HG03060 (cell line): Measurements from ENCODE around the gene CDH4.

Source experiments
- ATAC-seq: cut with Tn5 transposase; IDR thresholded peaks from one replicate; pipeline ENCODE4 v1.9.1; 2021; ENCODE audit warnings: low read depth, moderate number of reproducible peaks; ENCODE audit not compliant: unreplicated experiment

Gene CDH4

DNA sequence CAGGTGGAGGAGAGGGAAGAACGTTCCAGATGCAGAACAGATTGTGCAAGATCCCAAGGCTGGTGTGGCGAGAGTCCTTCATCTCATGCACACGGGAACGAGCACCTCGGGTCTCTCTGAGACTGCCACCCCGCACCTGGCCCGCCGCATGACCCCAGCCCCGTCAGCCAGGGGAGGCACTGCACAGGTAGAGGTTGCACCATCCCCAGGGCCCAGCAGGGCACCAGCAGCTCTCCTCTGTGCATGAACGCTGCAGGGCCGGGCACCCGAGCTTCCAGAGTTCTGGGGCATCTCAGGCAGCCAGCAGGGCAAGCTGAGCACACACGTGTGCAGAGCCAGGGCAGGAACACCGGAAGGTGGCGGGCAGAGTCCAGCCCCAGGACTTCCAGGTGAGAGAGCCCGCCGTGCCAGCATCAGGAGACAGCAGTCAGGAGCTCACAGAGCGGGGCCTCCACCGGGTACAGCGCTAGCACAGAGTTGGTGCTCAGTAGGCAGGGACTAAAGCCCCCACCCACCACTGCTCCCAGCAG is 620.4 kb downstream of the CDH4 start:
- no peak for ATAC-seq

DNA sequence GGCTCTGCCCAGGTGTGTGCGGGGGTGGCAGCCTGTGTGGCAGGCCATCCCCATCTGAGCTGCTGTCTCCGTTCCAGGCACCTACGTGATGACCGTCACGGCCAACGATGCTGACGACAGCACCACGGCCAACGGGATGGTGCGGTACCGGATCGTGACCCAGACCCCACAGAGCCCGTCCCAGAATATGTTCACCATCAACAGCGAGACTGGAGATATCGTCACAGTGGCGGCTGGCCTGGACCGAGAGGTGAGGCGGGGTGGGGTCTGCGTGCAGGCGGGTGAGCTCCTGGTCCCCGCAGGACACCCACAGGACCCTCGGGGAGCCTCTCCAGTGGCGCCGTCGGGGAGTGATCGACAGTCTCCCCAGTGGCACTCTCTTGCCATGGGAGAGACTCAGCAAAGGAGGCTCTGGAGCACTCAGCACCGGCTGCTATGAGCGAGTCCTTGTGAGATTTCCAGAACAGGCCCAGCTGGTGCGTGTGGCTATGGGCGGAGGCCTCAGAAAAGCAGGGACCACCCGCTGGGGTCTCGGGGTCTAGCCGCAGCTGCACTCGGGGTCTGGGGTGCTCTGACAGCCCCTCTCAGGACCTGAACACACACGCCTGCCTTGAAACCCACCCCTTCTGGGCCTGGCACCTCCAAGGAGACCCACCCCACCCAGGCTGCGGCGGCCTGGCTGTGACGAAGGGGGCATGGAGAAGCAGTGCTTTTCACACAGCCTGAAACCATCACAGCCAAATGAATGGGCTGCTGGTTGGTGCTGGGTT is 621.8 kb downstream of the CDH4 start:
- no peak for ATAC-seq

DNA sequence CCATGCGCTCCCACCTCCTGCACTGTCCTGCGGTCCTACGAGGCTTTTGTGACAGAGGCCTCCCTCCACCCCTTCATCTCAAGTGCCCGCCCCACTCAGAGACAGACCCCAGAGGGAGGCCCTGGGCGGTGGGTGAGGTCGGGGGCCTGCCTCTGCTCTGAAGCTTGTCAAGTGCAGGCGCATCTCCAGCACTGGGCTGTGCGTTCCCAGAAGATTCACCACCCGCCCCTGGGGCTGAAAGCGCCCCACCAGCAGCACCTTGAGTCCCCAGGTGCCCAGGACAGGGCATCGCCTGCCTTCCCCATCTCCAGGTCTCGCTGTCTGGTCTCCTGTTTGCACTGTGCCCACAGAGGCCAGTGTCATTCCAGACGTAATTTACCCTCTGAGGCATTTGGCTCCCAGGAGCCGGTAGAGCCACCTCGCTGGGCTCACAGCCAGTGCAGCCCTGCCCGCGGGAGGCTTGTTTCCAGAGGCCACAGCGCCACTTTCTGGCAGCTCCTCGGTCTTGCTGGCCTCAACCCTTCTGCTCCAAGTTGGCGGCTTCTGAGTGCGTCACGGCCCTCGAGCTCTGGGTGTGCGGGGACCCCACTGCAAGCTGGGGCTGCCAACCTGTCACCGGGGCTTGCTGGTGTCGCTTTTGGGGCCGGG is 622.5 kb downstream of the CDH4 start:
- no peak for ATAC-seq

DNA sequence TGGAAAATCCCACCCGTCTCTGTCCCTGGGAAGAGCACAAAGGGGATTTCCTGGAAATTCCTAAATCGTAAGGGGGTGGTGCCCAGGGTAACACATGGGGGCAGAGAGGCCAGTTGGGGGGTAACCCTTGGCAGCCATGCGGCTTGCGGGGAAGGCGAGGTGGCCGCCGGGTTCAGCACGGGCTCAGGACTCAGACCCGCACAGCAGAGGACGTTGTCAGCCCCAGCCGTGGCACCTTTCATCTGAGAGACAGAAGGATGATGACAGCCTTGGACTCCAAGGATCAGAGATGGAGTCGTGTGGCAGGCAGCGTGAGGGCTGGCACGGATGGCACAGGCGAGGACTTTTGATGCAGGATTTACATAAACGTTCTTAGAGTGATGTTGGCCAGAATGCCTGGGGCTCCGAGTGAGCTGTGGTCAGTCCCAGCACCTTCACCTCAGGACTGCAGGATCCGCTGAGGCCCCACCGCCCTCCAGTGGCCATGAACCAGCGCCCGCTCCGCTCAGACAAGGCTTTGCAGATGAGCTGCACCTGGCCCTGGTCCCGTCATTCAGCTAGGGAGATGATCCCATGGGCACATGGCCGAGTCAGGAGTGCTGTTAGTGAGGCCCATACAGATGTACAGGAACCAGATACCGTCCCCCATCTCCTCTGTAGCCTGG is 623.3 kb downstream of the CDH4 start:
- ATAC-seq, result no peak

DNA sequence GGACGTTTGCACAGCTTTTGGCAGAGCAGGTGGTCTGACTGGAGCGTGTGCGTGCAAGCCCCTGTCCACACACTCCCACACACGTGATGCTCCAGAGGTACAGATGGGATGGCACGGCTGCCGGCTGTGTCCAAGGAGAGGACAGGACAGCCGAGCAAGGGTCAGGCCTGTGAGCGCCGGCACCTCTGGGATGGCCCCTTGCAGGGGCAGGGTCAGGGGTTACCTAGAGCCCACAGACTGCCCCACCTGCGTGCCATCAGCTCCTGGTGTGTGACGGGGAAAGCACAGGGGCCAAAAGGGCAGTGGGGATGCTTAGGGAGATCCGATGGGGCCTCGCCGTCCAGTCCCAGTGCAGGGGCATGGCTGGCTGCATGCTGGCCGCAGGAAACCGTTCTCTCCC is 623.9 kb downstream of the CDH4 start:
- no peak for ATAC-seq

DNA sequence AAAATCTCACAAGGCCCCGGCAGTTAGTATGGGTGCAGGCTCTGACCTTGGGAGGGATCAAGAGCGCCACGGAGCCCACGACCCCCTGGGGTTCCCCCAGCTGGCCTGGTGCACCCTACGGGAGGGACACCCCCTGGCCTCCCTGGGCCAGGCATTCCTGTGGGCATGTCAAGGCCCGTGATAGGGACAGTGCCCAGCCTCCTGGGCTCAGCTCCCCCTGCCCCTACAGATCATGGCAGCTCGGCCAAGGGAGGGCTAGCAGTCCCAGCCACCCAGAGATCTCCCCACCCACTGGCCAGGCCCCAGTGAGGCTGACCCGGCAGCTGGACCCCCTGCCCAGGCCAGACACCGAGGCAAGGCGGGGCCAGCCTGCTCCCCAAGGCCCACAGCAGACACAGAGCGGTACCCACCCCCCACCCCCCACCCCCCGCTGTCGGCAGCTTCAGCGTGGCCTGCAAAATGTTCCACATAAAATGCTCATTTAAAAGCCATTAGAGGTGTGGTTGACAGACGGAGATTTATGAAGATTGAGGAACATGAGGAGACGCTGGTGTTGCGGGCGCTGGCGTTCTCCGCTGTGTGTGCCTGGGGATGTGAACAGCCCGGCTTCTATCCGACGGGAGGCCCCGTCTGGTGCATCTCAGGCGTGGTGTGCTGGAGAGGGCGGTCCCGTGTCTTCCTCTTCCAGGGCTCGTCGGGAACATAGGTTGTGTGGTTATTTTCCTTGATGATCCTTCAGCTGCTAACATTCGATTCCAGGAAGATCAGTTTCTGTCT is 625.1 kb downstream of the CDH4 start:
- ATAC-seq, result no peak

DNA sequence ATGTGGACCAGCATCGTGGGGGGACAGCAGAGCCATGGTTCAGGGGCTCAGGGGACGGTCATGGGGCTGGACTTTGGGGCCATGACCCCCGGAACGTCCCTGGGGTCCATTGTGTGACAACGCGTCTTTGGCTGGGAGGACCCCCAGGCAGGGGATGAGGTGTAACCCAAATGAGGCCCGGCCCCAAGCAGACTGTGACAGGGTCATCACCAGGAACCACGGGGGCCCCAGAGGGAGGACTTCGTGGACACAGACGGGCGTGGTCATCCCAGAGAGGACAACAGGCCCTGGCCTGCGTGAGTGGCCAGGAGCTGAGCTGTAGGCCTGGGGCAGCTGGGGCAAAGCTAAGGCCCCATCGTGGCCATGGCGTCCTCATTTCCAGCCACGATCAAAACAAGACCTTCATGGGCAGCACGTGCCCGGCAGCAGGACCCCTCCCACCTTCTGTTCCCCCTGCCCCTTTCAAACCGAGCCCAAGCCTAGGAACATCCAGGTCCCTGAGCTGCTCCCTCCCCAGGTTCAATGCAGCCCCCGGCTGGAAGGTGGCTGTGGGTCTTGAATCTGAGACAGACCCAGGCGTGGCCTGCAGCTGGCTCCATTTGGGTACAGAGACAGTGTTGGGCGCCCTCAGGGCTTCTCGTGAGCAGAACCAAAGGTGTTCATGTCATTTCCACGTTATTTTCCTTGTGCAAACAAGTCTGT is 625.9 kb downstream of the CDH4 start:
- no peak for ATAC-seq

DNA sequence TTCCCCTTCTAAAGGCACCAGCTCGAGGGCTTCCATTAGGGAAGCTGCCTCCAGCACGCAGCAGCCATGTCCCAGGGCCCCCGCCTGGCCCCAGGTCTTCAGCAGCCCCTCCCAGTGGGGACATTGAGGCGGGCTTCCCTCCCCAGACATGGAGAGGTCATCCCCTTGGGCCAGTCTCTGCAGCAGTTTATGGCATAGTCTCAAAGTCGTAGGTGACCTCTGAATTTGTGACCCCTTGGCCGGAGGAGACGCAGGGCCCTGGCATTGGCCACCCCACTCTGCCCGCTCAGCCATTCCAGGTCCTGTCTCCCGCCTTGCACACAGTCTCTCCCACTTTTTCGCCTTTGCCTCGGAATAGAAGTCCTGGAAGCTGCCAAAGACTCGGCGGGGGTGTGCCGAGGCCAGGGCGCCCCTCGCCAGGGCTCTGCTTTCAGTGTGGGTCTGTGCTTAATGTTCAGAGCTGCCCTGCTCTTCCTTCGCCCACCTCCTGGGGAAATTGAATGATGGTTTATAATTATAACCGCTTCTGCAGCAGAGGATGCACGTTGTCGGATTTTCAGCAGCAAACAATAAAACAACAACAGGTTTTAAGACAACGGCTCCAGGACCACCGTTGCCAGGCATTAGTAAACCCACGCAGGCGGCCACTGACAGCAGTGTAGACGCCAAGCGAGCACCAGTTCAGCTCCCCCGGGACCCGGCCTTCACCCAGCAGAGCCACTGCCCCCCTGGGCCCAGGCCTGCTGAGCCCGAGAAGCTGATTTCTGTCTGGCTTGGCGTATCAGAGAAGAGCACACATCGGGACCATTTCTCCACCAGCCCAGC is 626.6 kb downstream of the CDH4 start:
- ATAC-seq, result no peak

DNA sequence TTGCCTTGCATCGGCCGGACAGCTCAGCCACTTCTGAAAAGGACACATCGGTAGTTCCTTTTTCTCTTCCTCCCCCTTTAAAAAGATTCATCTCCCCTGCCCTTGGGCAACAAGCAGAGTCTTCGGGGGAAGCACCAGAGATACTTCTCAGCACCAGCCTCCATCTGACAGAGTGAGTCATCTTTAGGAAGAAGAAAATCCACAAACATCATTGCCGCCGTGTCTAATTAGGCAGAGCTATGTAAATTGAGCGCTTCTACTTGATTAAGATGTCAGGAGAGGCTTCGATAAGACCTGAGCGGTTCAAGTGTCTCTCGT is 627.2 kb downstream of the CDH4 start:
- no peak for ATAC-seq

DNA sequence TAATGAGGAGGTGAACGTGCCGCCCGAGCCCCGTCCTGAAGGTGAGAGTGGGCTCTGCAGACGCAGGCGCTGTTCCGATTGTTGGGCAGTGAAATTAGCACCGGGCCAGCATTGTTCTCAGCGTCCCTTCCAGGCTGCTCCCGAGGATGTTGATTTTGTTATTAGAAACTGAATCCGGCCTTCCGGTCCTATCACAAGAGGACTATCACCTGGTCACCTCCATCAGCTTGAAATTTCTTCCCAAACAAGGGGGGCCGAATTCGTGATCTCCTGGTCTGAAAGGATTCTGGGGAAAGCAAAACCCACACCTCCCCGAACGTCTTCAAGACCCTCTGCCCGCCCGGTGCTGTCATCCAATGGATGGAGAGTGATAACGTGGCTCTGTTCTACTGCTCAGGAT is 627.6 kb downstream of the CDH4 start:
- no peak for ATAC-seq

DNA sequence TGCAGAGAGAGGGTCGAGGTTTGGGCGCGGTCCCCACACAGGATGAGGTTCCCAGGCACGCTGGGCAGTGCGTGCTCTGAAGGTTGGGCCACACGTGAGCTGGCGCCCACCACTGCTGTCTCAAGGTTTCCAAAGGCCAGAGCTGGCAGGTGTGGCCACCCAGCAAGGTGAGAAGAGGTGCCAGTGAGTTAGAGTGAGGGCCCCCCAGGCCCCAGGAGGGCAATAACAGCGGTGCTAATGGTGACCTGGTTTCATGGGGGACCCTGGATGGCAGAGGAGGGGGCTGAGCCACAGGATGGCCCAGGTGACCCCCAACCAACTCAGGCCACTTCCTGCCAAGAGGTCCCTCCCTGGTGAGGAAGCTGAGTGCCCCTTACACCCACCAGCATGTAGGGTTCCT is 628.6 kb downstream of the CDH4 start:
- ATAC-seq, result no peak

DNA sequence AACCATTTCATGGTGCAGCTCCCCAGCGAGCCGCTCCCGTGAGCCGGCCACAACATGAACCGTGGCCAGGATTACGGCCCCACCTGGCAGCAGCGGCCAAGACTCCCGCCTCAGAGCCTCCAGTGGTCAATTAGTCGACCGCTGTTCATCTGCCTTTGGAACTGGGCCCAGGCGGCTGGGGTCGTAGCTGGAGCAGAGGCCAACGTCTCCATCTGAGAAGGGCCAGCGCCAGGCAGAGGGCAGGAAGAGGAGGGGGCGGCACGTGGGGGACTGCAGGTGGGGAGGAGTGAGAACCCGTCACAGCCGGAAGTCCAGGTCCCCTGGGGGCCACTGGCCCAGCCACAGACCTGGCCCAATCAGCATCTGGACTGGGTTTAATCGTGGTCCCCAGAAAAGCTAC is 629.4 kb downstream of the CDH4 start:
- no peak for ATAC-seq

DNA sequence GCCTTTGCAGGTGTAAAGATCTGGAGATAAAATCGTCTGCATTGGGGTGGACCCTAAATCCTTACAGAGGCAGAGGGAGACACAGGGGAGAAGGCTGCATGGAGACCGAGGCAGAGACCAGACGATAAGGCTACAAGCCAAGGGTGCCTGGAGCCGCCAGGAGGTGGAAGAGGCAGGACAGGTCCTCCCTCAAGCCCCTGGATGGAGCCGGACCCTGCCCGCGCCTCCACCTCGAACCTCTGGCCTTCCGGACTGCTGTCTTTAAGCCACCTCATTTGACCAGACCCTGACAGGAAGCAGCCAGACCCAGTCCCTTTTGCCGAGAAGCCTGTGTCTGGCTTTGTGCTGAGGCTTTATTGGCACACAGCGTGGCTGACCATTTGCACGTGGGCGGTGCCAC is 629.8 kb downstream of the CDH4 start:
- no peak for ATAC-seq

DNA sequence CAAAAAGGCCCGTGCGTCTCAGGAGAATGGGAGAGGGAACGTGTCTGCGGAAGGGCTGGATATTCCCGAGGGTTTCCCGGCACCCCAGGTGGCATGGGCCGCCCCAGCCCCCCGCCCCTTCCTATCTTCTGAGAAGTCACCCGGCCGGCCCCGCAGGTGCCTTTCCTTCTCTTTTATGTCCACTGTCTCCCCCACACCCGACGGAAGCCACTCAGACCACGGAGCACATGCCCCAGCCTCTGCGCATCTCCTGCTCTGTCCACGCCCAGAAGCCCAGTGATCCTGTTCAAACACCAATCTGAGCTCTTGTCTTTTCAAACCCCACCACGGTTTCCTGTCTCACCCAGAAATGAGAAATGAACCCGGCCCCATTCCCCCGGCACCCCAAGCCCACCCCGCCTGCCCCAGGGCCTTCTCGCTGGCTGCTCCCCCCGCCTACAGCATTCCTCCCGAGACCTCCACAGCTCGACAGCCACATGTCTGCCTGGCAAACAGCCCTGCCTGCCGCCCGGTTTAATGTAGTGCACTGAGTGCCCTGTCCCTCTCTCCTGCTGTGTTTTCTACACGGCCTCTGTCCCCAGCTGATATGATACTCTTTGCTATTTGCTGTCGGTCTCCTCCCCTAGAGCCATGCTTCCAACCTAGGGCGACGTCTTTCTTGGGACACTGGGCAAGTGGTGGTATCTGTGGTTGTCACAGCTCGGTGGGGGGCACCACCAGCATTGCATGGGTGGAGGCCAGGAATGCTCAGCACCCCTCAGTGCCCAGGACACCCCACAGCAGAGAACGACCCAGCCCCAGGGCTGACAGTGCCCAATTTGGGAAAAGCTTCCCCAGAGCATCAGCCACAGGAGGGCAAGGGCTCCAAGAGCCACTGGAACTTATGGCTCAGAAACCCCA is 630.9 kb downstream of the CDH4 start:
- ATAC-seq, result no peak

DNA sequence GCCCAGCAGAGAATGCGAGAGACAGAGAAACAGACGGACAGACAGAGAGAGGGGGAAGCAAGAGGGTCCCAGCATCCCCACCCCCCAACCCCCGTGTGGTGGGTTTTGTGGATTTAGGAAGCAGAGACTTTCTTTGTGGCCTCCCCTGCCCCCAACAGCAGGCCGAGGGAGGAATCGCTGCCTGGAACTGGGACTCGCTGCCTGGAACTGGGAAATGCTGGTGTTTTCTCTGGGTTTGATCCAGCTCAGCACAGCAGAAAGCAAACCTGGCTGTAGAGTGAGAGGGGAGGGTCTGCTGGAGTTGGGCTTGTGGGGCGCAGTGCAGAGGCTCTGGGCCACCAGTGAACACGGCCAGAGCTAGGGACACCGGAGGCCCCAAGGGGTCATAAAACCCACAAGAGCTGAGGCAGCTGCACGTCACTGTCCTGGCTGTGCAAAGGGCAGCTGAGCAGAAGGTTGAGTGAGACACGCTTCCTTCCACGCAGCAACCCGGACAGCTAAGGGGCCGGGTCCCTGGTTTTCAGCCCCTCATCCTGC is 631.9 kb downstream of the CDH4 start:
- no peak for ATAC-seq

DNA sequence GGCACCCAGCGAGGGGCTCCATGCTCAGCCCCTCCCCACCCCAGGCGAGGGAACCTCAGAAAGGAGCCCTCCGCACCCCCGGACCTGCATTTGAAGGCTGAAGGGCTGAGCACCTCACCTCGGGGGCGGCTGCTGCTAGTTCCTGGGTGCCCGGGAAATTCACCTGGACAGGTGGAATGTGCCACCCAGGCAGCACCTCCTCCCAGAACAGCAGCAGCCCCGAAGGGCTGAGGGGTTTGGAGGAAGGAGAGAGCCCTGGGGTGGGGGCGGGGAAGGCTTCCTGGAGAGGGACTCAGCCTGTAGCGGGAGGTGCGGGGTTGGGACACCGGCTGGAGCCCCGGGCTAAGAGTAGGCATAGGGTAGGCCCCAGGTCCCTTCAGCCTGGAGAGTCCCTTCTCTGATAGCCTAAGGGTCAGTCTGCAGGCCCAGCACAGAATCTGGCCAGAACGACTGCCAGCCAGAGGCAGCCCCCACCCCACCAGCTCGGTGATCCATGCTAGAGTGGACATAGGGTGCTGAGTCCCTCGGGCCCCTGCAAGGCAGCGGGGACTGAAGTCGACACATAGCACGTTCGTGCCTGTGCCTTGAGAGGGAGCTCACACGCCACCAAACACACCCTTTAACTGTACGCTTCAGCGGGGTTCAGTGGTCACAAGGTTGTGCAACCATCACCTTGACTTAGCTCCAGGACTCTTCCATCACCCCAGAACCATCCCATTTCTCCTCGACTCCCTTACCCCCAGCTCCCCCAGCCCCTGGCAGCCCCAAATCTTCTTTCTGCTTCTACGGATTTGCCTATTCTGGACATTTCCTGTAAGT is 632.7 kb downstream of the CDH4 start:
- no peak for ATAC-seq
